Parathyroid adenoma (tissue), 2 donors: ENCODE data around the gene DBX1.

ENCODE experiments used
- H2AFZ ChIP-seq: fragments of 300-600 bp; sonication (generic); one replicate; pipeline ENCODE4 v1.7.0; 2017; ENCODE audit warnings: antibody characterized with exemption, mild to moderate bottlenecking
- H3K27ac ChIP-seq: fragments of 300-600 bp; sonication (generic); one replicate; pipeline ENCODE4 v1.7.0; 2017
- H3K27me3 ChIP-seq: fragments of 300-600 bp; sonication (generic); one replicate; pipeline ENCODE4 v1.7.0; 2017; ENCODE audit warnings: low read length; ENCODE audit not compliant: control insufficient read depth, insufficient read depth
- H3K36me3 ChIP-seq: fragments of 300-600 bp; sonication (generic); one replicate; pipeline ENCODE4 v1.7.0; 2017; ENCODE audit warnings: low read length; ENCODE audit not compliant: control insufficient read depth, insufficient read depth
- H3K4me1 ChIP-seq: fragments of 300-600 bp; sonication (generic); one replicate; pipeline ENCODE4 v1.7.0; 2017; ENCODE audit warnings: control low read depth
- H3K4me2 ChIP-seq: fragments of 300-600 bp; sonication (generic); one replicate; pipeline ENCODE4 v1.7.0; 2017; ENCODE audit warnings: low read length
- H3K4me3 ChIP-seq: fragments of 300-600 bp; sonication (generic); one replicate; pipeline ENCODE4 v1.7.0; 2017; ENCODE audit warnings: low read depth, low read length
- H3K79me2 ChIP-seq: fragments of 300-600 bp; sonication (generic); one replicate; pipeline ENCODE4 v1.7.0; 2017; ENCODE audit warnings: control low read depth
- H3K9ac ChIP-seq: fragments of 300-600 bp; sonication (generic); one replicate; pipeline ENCODE4 v1.7.0; 2017; ENCODE audit warnings: mild to moderate bottlenecking
- H3K9me3 ChIP-seq: fragments of 300-600 bp; sonication (generic); one replicate; pipeline ENCODE4 v1.7.0; 2017; ENCODE audit warnings: low read length; ENCODE audit not compliant: control insufficient read depth
- CTCF ChIP-seq: fragments of 300-600 bp; sonication (generic); IDR thresholded peaks from one replicate; pipeline ENCODE4 v1.7.0; 2017; ENCODE audit warnings: antibody characterized with exemption, mild to moderate bottlenecking
- donor health status: primary hyperparathyroidism.

DBX1 gene

DNA sequence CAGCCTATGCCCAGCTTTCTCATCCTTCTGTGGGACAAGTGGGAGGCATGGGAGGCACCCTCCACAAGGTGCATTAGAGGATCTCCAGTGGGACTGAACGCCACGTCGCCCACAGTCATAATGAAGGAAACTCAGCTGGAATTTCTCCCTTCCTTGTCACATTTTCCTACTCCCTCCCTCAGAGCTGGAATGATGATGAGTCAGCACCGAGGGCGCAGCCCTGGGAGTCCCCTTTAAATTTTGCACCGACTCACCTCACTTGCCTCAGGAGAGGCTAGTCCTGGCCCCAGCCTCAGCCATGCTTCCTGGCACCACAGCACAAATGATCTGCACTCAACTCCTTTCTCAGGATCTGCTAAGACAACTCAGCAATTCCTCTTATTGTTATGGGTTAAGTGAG lies 34.3 kb downstream of the DBX1 start:
- Histone ChIP-seq H3K27ac (no peak overlapping the region), H3K27me3 (no peaks in the 10 kb centered on the region), H3K4me2 (no peak overlapping the region), H3K79me2 (no peaks in the 10 kb centered on the region), H3K4me3 (no peak overlapping the region), H3K36me3 (no peaks in the 10 kb centered on the region), H3K9ac (no peak overlapping the region), H2AFZ (no peak overlapping the region), H3K9me3 (no peaks in the 10 kb centered on the region), H3K4me1 (no peaks in the 10 kb centered on the region)
- TF ChIP-seq CTCF = no peak

GRCh38 chr11:20122131-20122530 lies 38.1 kb downstream of the DBX1 start:
- Histone ChIP-seq H3K9ac (no peak overlapping the region), H3K36me3 (no peaks in the 10 kb centered on the region), H3K4me1 (no peaks in the 10 kb centered on the region), H3K4me2 (no peak overlapping the region), H3K27ac (no peak overlapping the region), H3K9me3 (no peaks in the 10 kb centered on the region), H3K4me3 (no peak overlapping the region), H3K27me3 (no peaks in the 10 kb centered on the region), H3K79me2 (no peaks in the 10 kb centered on the region), H2AFZ (no peak overlapping the region)
- TF ChIP-seq CTCF = no peak

DNA sequence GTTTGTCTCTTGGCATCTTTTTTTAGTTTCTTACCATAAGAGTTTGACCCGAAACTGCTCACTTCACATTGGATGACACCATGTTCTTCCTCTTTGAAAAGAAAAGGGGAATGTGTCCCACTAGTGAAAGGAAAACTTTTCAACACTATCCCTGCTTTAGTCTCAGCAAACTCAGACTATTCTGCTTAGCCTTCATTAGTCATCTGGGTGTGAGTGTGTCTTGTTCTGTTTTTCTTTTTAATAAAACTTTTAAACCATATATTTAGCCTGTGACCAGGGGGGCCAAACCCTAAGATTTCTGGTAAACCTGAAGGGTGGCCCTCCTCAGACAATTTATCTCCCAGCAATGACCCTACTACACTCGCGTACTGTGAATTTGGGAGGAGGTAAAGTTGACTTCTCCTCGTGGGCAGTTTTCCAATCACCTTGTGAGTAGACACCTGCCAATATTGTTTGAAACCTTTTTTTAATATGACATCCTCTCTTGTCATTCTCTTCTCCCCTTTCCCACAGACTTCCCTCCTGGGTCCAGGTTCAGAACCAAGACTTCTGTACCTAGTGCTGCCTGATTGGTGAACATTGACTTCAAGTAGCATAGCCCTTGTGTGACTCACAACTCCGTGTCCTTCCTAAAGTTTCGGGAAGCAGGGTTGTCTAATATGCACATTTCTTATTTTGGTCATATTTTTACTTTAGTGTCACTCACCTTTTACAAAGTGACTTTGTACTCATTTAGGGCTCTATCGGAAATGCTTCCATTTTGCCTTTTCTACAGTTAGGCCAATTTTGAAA lies 39.9 kb downstream of the DBX1 start:
- Histone ChIP-seq H3K4me1 (no peaks in the 10 kb centered on the region), H3K4me2 (no peak overlapping the region), H3K4me3 (no peak overlapping the region), H3K9ac (no peak overlapping the region), H3K27ac (no peak overlapping the region), H3K36me3 (no peaks in the 10 kb centered on the region), H3K9me3 (no peaks in the 10 kb centered on the region), H3K27me3 (no peaks in the 10 kb centered on the region), H3K79me2 (no peaks in the 10 kb centered on the region), H2AFZ (no peak overlapping the region)
- no peak for TF ChIP-seq CTCF

- TF ChIP-seq CTCF = no peak
- H3K27ac ChIP-seq = no peak overlapping the region
- H3K36me3 ChIP-seq = no peaks in the 10 kb centered on the region
- H3K4me2 ChIP-seq = no peak overlapping the region
- H3K9ac ChIP-seq = no peak overlapping the region
- no peaks in the 10 kb centered on the region for H3K9me3 ChIP-seq
- H3K27me3 ChIP-seq = no peaks in the 10 kb centered on the region
- no peak overlapping the region for H3K4me3 ChIP-seq
- no peaks in the 10 kb centered on the region for H3K4me1 ChIP-seq
- H3K79me2 ChIP-seq = no peaks in the 10 kb centered on the region
- H2AFZ ChIP-seq = no peak overlapping the region
Measured at GRCh38 chr11:20119315-20119714, 41.0 kb downstream of the DBX1 start.

DNA sequence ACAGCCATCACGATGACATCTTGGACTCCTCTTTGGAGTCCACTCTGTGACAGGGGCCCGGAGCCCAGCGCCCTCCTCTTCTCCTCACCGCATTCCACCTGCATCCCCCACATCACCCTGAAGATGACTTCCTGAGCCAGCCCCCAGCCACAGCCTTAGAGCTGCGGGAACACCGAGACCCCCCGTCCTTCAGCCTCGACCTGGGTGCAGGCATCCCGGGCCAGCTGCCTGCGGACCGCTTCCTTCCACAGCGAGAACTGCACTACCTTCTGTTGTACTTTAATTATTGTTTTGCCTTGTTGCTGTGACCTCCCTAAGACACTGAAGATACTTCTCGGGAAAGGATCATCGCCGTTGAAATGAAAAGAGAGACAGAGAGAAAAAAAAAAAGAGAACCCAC lies 42.1 kb downstream of the DBX1 start:
- Histone ChIP-seq H3K27ac (no peak overlapping the region), H3K4me2 (no peak overlapping the region), H3K27me3 (no peaks in the 10 kb centered on the region), H3K9ac (no peak overlapping the region), H3K36me3 (no peaks in the 10 kb centered on the region), H2AFZ (no peak overlapping the region), H3K9me3 (no peaks in the 10 kb centered on the region), H3K4me3 (no peak overlapping the region), H3K4me1 (no peaks in the 10 kb centered on the region), H3K79me2 (no peaks in the 10 kb centered on the region)
- no peak for TF ChIP-seq CTCF
